ENCODE data around the gene DNAAF8. TPM values are rescaled to one million over a fixed set of nuclear protein-coding genes. Genes with fewer than 3 reads are reported as not detected.

DNAAF8 gene
- total RNA-seq, 1 donor from 2014 or later = 1.2 TPM

DNA sequence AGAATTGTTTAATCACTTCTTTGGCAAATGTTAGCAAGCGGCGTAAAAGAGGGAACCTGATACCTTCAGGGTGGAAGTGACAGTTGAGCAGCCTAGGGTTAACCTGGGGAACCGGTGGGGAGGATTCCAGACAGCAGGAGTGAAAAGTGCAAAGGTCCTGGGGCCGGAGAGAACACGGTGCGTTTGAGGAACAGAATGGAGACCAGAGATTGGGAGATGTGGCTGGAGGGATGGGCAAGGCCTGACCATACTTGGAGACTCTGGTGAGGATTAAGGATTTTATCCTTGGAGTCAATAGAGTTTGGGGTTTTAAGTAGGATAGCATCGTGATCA lies 34.9 kb downstream of the DNAAF8 start:
- no peaks in the 10 kb centered on the region for H3K36me3 Mint-ChIP-seq (ENCODE audit: unreplicated experiment)
- H3K9me3 Mint-ChIP-seq (ENCODE audit: unreplicated experiment) = no peaks in the 10 kb centered on the region
- no peaks in the 10 kb centered on the region for H3K27me3 Mint-ChIP-seq (ENCODE audit: unreplicated experiment)
- TF ChIP-seq, protein P1, sequence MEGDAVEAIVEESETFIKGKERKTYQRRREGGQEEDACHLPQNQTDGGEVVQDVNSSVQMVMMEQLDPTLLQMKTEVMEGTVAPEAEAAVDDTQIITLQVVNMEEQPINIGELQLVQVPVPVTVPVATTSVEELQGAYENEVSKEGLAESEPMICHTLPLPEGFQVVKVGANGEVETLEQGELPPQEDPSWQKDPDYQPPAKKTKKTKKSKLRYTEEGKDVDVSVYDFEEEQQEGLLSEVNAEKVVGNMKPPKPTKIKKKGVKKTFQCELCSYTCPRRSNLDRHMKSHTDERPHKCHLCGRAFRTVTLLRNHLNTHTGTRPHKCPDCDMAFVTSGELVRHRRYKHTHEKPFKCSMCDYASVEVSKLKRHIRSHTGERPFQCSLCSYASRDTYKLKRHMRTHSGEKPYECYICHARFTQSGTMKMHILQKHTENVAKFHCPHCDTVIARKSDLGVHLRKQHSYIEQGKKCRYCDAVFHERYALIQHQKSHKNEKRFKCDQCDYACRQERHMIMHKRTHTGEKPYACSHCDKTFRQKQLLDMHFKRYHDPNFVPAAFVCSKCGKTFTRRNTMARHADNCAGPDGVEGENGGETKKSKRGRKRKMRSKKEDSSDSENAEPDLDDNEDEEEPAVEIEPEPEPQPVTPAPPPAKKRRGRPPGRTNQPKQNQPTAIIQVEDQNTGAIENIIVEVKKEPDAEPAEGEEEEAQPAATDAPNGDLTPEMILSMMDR (IDR thresholded peaks at IDR 0.05) = no peak
- H3K4me3 Mint-ChIP-seq (ENCODE audit: unreplicated experiment) = peak overlapping the region; percentile 85
- peak overlapping the region; percentile 19 for H3K27ac Mint-ChIP-seq (ENCODE audit: unreplicated experiment)
- DNase-seq (ENCODE audit: extremely low spot score, unreplicated experiment) = no peak
- H3K4me1 Mint-ChIP-seq (ENCODE audit: unreplicated experiment) = peaks cover 28% of the 10 kb centered on the region

GRCh38 chr16:4771646-4772045 lies 37.3 kb downstream of the DNAAF8 start:
- Mint-ChIP-seq H3K9me3 (ENCODE audit: unreplicated experiment) (no peaks in the 10 kb centered on the region), H3K4me3 (ENCODE audit: unreplicated experiment) (no peak overlapping the region), H3K4me1 (ENCODE audit: unreplicated experiment) (peaks cover 20% of the 10 kb centered on the region), H3K27ac (ENCODE audit: unreplicated experiment) (no peak overlapping the region), H3K27me3 (ENCODE audit: unreplicated experiment) (no peaks in the 10 kb centered on the region), H3K36me3 (ENCODE audit: unreplicated experiment) (no peaks in the 10 kb centered on the region)
- no peak for DNase-seq (ENCODE audit: extremely low spot score, unreplicated experiment)
- TF ChIP-seq, protein P1 (IDR thresholded peaks at IDR 0.05) = no peak

GRCh38 chr16:4772351-4772750 lies 38.0 kb downstream of the DNAAF8 start:
- H3K27me3 Mint-ChIP-seq (ENCODE audit: unreplicated experiment) = no peaks in the 10 kb centered on the region
- no peak overlapping the region for H3K27ac Mint-ChIP-seq (ENCODE audit: unreplicated experiment)
- H3K4me1 Mint-ChIP-seq (ENCODE audit: unreplicated experiment) = peaks cover 17% of the 10 kb centered on the region
- no peak overlapping the region for H3K4me3 Mint-ChIP-seq (ENCODE audit: unreplicated experiment)
- no peaks in the 10 kb centered on the region for H3K9me3 Mint-ChIP-seq (ENCODE audit: unreplicated experiment)
- no peaks in the 10 kb centered on the region for H3K36me3 Mint-ChIP-seq (ENCODE audit: unreplicated experiment)
- no peak for DNase-seq (ENCODE audit: extremely low spot score, unreplicated experiment)
- TF ChIP-seq, protein P1 (IDR thresholded peaks at IDR 0.05) = no peak

- Mint-ChIP-seq H3K36me3 (ENCODE audit: unreplicated experiment) (no peaks in the 10 kb centered on the region), H3K4me1 (ENCODE audit: unreplicated experiment) (no peaks in the 10 kb centered on the region), H3K27ac (ENCODE audit: unreplicated experiment) (no peak overlapping the region), H3K4me3 (ENCODE audit: unreplicated experiment) (no peak overlapping the region), H3K27me3 (ENCODE audit: unreplicated experiment) (no peaks in the 10 kb centered on the region), H3K9me3 (ENCODE audit: unreplicated experiment) (no peaks in the 10 kb centered on the region)
- DNase-seq (ENCODE audit: extremely low spot score, unreplicated experiment) = no peak
- TF ChIP-seq, protein P1 (IDR thresholded peaks at IDR 0.05) = no peak
Observed at GRCh38 chr16:4775005-4775404, 40.7 kb downstream of the DNAAF8 start.

- Mint-ChIP-seq H3K4me1 (ENCODE audit: unreplicated experiment) (no peaks in the 10 kb centered on the region), H3K27ac (ENCODE audit: unreplicated experiment) (no peak overlapping the region), H3K27me3 (ENCODE audit: unreplicated experiment) (no peaks in the 10 kb centered on the region), H3K36me3 (ENCODE audit: unreplicated experiment) (no peaks in the 10 kb centered on the region), H3K4me3 (ENCODE audit: unreplicated experiment) (no peak overlapping the region), H3K9me3 (ENCODE audit: unreplicated experiment) (no peaks in the 10 kb centered on the region)
- TF ChIP-seq, protein P1 (IDR thresholded peaks at IDR 0.05) = no peak
- DNase-seq (ENCODE audit: extremely low spot score, unreplicated experiment) = no peak
Observed at GRCh38 chr16:4776141-4776705, 41.9 kb downstream of the DNAAF8 start.
